ENCODE data around the gene SHC2.

DNA sequence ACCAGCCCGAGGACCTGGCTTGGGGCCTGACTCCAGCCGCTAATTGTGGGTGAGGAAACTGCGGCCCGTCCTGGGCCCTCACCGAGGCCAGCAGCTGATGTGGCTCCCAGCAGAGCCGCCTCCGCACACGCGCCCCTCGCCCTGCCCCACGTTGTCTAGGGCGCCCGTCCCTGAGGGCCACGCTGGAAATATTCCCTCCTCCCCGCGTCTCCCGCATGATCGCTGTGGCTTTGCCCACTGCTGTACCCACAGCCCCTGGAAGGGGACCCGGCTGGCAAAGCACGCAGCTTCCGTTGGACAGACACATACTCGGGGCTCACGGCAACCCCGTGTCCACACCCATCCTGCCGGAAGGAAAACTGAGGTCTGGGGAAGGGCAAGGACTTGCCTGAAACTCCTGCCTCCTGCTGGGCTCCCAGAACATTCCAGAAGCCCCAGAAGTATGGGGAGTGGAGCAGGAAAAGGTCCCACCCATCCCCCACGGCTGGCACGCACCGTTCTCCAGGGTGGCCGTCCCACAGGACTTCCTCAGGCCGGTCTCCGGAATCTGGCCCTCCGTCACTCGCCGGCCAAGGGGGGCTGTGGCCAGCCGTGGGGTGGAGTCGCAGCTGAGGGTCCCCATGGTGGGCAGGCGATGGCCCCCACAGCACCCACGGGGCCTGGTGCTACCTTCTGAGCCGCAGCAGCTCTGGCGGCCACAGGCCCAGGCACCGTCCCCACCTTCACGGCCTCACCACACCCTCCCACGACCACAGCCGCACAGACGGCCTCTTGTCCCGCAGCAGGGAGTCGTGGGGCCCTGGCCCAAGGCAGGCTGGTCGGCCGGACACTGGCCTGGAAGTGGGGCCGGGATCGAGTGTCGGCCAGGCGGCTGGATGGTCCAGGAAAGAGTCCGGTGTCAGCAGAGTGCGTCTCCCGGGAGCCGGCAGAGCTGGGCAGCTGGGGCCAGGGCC lies 13.6 kb upstream of the SHC2 start:
- no peak for TF ChIP-seq MXI1 (IDR thresholded peaks at IDR 0.05; ENCODE audit: borderline replicate concordance, low read depth, low read length)
- no peak for TF ChIP-seq SALL2 (CRISPR knock-in tag; IDR thresholded peaks at IDR 0.05)
- no peak for TF ChIP-seq CREM (IDR thresholded peaks at IDR 0.05)
- no peak for TF ChIP-seq CREM (CRISPR knock-in tag; IDR thresholded peaks at IDR 0.05)
- TF ChIP-seq SMARCC2 (IDR thresholded peaks at IDR 0.05): no peak
- no peak for TF ChIP-seq ZZZ3 (CRISPR knock-in tag; IDR thresholded peaks at IDR 0.05; ENCODE audit: borderline replicate concordance)
- TF ChIP-seq, protein P1, sequence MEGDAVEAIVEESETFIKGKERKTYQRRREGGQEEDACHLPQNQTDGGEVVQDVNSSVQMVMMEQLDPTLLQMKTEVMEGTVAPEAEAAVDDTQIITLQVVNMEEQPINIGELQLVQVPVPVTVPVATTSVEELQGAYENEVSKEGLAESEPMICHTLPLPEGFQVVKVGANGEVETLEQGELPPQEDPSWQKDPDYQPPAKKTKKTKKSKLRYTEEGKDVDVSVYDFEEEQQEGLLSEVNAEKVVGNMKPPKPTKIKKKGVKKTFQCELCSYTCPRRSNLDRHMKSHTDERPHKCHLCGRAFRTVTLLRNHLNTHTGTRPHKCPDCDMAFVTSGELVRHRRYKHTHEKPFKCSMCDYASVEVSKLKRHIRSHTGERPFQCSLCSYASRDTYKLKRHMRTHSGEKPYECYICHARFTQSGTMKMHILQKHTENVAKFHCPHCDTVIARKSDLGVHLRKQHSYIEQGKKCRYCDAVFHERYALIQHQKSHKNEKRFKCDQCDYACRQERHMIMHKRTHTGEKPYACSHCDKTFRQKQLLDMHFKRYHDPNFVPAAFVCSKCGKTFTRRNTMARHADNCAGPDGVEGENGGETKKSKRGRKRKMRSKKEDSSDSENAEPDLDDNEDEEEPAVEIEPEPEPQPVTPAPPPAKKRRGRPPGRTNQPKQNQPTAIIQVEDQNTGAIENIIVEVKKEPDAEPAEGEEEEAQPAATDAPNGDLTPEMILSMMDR (CRISPR knock-in tag; IDR thresholded peaks at IDR 0.05): no peak
- no peak for TF ChIP-seq HCFC1 (IDR thresholded peaks at IDR 0.05; ENCODE audit: low read depth, low read length)
- TF ChIP-seq GATA4 (IDR thresholded peaks at IDR 0.05; ENCODE audit: borderline replicate concordance, low read depth): no peak
- no peak for TF ChIP-seq SP1 (IDR thresholded peaks at IDR 0.05)
- TF ChIP-seq SP1 (CRISPR knock-in tag; IDR thresholded peaks at IDR 0.05): no peak
